IMR-90 (cell line): Measurements from ENCODE around the gene KHK. TPM values are rescaled to one million over a fixed set of nuclear protein-coding genes. Genes with fewer than 3 reads are reported as not detected.

ENCODE experiments used
- ATAC-seq: fragments of 200-7000 bp; cut with Tn5 transposase; 2 replicates; pipeline ENCODE4 v1.9.1; 2020; ENCODE audit warnings: low read depth, mild to moderate bottlenecking, moderate library complexity
- BruUV-seq: library from RNA; stranded (reverse); fragments of 400-500 nt; replicated peaks from 2 replicates; lab custom pipeline; 2021; lab: Mats Ljungman, UMichigan
- CTCF ChIA-PET: fragments of 300-600 bp; formaldehyde crosslinking; extraction: SDS; loops from one replicate; lab custom pipeline; 2021; ENCODE audit warnings: antibody characterized with exemption; lab: Yijun Ruan, JAX
- POLR2A ChIA-PET: fragments of 300-600 bp; sonication (Branson Sonifier 250); formaldehyde crosslinking; loops from one replicate; lab custom pipeline; 2022; ENCODE audit warnings: antibody characterized with exemption; ENCODE audit not compliant: unreplicated experiment; lab: Charles Lee
- DNase-seq: peaks from one replicate; pipeline ENCODE4 v3.0.0; 2013
- H2AFZ ChIP-seq: replicated peaks from 2 replicates; pipeline ENCODE3; 2013; ENCODE audit warnings: low read length, mild to moderate bottlenecking; ENCODE audit not compliant: poor library complexity
- H2AK5ac ChIP-seq: 2 replicates; pipeline ENCODE4 v1.6.1; 2013; ENCODE audit warnings: low read depth, low read length, inconsistent platforms
- H2AK9ac ChIP-seq: replicated peaks from 2 replicates; pipeline ENCODE3; 2013; ENCODE audit warnings: mild to moderate bottlenecking, low read depth, low read length, moderate library complexity; ENCODE audit not compliant: poor library complexity
- H2BK120ac ChIP-seq: 2 replicates; pipeline ENCODE4 v1.6.1; 2013; ENCODE audit warnings: low read depth, low read length, inconsistent platforms
- H2BK15ac ChIP-seq: 3 replicates; pipeline ENCODE4 v1.6.1; 2013; ENCODE audit warnings: low read depth, low read length, inconsistent platforms
- H2BK20ac ChIP-seq: 2 replicates; pipeline ENCODE4 v1.6.1; 2013; ENCODE audit warnings: low read depth, mild to moderate bottlenecking, inconsistent platforms, low read length, moderate library complexity
- H2BK5ac ChIP-seq: 2 replicates; pipeline ENCODE4 v1.6.1; 2013; ENCODE audit warnings: mild to moderate bottlenecking, low read depth, low read length, inconsistent platforms; ENCODE audit not compliant: poor library complexity, severe bottlenecking
- H3K14ac ChIP-seq: replicated peaks from 2 replicates; pipeline ENCODE4 v1.6.1; 2013; ENCODE audit warnings: low read depth, low read length, inconsistent platforms
- H3K18ac ChIP-seq: 2 replicates; pipeline ENCODE4 v1.6.1; 2013; ENCODE audit warnings: low read depth, low read length, control low read depth
- H3K23ac ChIP-seq: 2 replicates; pipeline ENCODE4 v1.6.1; 2013; ENCODE audit warnings: low read depth, low read length, inconsistent platforms
- H3K27ac ChIP-seq: 2 replicates; pipeline ENCODE4 v1.5.1; 2013; ENCODE audit warnings: mild to moderate bottlenecking, control low read depth, low read length; ENCODE audit not compliant: insufficient read depth
- H3K27me3 ChIP-seq: 2 replicates; pipeline ENCODE4 v1.6.1; 2013; ENCODE audit warnings: low read length; ENCODE audit not compliant: control insufficient read depth, insufficient read depth
- H3K36me3 ChIP-seq: 2 replicates; pipeline ENCODE4 v1.6.1; 2013; ENCODE audit warnings: low read length, mixed read lengths; ENCODE audit not compliant: control insufficient read depth, insufficient read depth
- H3K4ac ChIP-seq: 2 replicates; pipeline ENCODE4 v1.6.1; 2013; ENCODE audit warnings: low read depth, low read length, inconsistent platforms
- H3K4me1 ChIP-seq: 2 replicates; pipeline ENCODE4 v1.6.1; 2013; ENCODE audit warnings: low read length, mixed read lengths; ENCODE audit not compliant: control insufficient read depth, insufficient read depth
- H3K4me2 ChIP-seq: 2 replicates; pipeline ENCODE4 v1.6.1; 2013; ENCODE audit warnings: low read depth, mild to moderate bottlenecking, control low read depth, low read length, moderate library complexity
- H3K4me3 ChIP-seq: 2 replicates; pipeline ENCODE4 v1.5.1; 2013; ENCODE audit warnings: low read depth, mild to moderate bottlenecking, control low read depth, low read length, moderate library complexity; ENCODE audit not compliant: insufficient read depth
- H3K56ac ChIP-seq: 2 replicates; pipeline ENCODE4 v1.6.1; 2013; ENCODE audit warnings: low read length, inconsistent platforms; ENCODE audit not compliant: insufficient read depth; ENCODE audit errors: extremely low read depth
- H3K79me1 ChIP-seq, 2 experiments: 2 replicates each; pipeline ENCODE4 v1.6.1; 2013; ENCODE audit warnings: low read length in 2 of 2, inconsistent platforms in 1 of 2, low read depth in 1 of 2
- H3K9ac ChIP-seq: 2 replicates; pipeline ENCODE4 v1.6.1; 2013; ENCODE audit warnings: low read depth, low read length, control low read depth
- H3K9me1 ChIP-seq: 2 replicates; pipeline ENCODE4 v1.6.1; 2013; ENCODE audit warnings: low read length, inconsistent platforms; ENCODE audit not compliant: insufficient read depth
- H3K9me3 ChIP-seq: 2 replicates; pipeline ENCODE4 v1.6.1; 2013; ENCODE audit warnings: low read length; ENCODE audit not compliant: control insufficient read depth, insufficient read depth
- H4K20me1 ChIP-seq: 2 replicates; pipeline ENCODE4 v1.6.1; 2013; ENCODE audit warnings: low read length, inconsistent platforms; ENCODE audit not compliant: insufficient read depth
- H4K5ac ChIP-seq: 2 replicates; pipeline ENCODE4 v1.6.1; 2013; ENCODE audit warnings: mild to moderate bottlenecking, low read depth, low read length, control low read depth
- H4K8ac ChIP-seq, 2 experiments: 2 replicates each; pipeline ENCODE4 v1.6.1; 2013; ENCODE audit warnings: low read depth in 2 of 2, low read length in 2 of 2, control low read depth in 1 of 2, inconsistent platforms in 1 of 2
- H4K91ac ChIP-seq: 2 replicates; pipeline ENCODE4 v1.6.1; 2013; ENCODE audit warnings: low read depth, low read length, inconsistent platforms; ENCODE audit not compliant: insufficient read depth
- MAFK ChIP-seq: IDR thresholded peaks from 2 replicates; pipeline ENCODE4 v1.6.1; 2012; ENCODE audit warnings: low read depth, low read length, improper control_type of control experiment
- RAD21 ChIP-seq: IDR thresholded peaks from 2 replicates; pipeline ENCODE4 v1.6.1; 2012; ENCODE audit warnings: low read length, improper control_type of control experiment
- SMC3 ChIP-seq: fragments of 150-350 bp; IDR thresholded peaks from 2 replicates; pipeline ENCODE4 v1.6.1; 2016; ENCODE audit warnings: low read depth, mild to moderate bottlenecking, antibody characterized with exemption, low read length, moderate library complexity
- WGBS, 2 experiments: methylation state at CpG; one replicate each; pipeline versions ENCODE4 v1.1.5 to v1.1.7; 2013; ENCODE audit warnings: missing lambda C conversion rate in 2 of 2; ENCODE audit not compliant: insufficient read length in 1 of 2; ENCODE audit errors: extremely low coverage in 2 of 2; 5-methylcytosine and 5-hydroxymethylcytosine counted together
- dilution Hi-C: fragments of 300-500 bp; cut with HindIII; formaldehyde crosslinking; loops from one replicate; pipeline ENCODE4 v1.14.3; 2018; ENCODE audit warnings: low sequenced_read_pairs; ENCODE audit not compliant: unreplicated experiment
- in situ Hi-C: fragments of 300-500 bp; cut with MboI; formaldehyde crosslinking; loops from 3 replicates; pipeline ENCODE4 v1.14.3; 2019; ENCODE audit warnings: low sequenced_read_pairs, inconsistent platforms, mixed read lengths
- intact Hi-C: fragments of 100-400 bp; cut with micrococcal nuclease; formaldehyde crosslinking; loops from 2 replicates; pipeline ENCODE4 v1.10.0; 2022
- polyA plus RNA-seq, 3 experiments: library from polyadenylated mRNA; depleted of rRNA; stranded (reverse); fragments of >200 nt; gene quantifications; 2 replicates each; pipeline ENCODE4 v1.2.3, GENCODE V29; 2012; ENCODE audit warnings: low replicate concordance in 1 of 3
- total RNA-seq: library from RNA; depleted of rRNA; stranded (reverse); fragments of >200 nt; gene quantifications from 2 replicates; pipeline ENCODE4 v1.2.3, GENCODE V29; 2012

Gene KHK
- total and polyA plus RNA-seq, 2 of the 4 experiments (the other 2 are of a cell fraction) = 0.72 to 0.82 TPM

GRCh38 chr2:27108221-27108620 is 21.6 kb downstream of the KHK start:
- no peak overlapping the region for H4K8ac ChIP-seq
- H4K91ac ChIP-seq = no peak overlapping the region
- H2BK120ac ChIP-seq = no peak overlapping the region
- no peak overlapping the region for H2BK15ac ChIP-seq
- H2AK5ac ChIP-seq = no peak overlapping the region
- H2AFZ ChIP-seq = no peak overlapping the region
- no TSS peak for BruUV-seq
- H3K23ac ChIP-seq = no peak overlapping the region
- dilution Hi-C loops = no loop called here
- ATAC-seq (no peak), DNase-seq (no peak)
- H3K18ac ChIP-seq = no peak overlapping the region
- ChIA-PET CTCF (no interaction called here), POLR2A (interaction anchor here (0.6 kb wide), 1 partner anchor 27 kb away, joined by 3 read pairs; no protein-coding TSS in a partner anchor)
- no peak overlapping the region for H3K27ac ChIP-seq
- H3K4me2 ChIP-seq = no peak overlapping the region
- H2AK9ac ChIP-seq = no peak overlapping the region
- no peak for TF ChIP-seq MAFK
- no peak for TF ChIP-seq RAD21
- no peak for TF ChIP-seq SMC3
- H3K79me1 ChIP-seq = no peaks in the 10 kb centered on the region
- no peak overlapping the region for H3K9ac ChIP-seq
- in situ Hi-C loops = no loop called here
- no peak overlapping the region for H2BK20ac ChIP-seq
- H3K27me3 ChIP-seq = peaks cover 34% of the 10 kb centered on the region
- no peak overlapping the region for H3K14ac ChIP-seq
- H3K9me1 ChIP-seq = no peaks in the 10 kb centered on the region
- no peak overlapping the region for H2BK5ac ChIP-seq
- no peaks in the 10 kb centered on the region for H3K9me3 ChIP-seq
- intact Hi-C loops = no loop called here
- H3K4me3 ChIP-seq = no peak overlapping the region
- H3K36me3 ChIP-seq = no peaks in the 10 kb centered on the region
- no peaks in the 10 kb centered on the region for H3K4me1 ChIP-seq
- no peaks in the 10 kb centered on the region for H4K20me1 ChIP-seq
- H4K5ac ChIP-seq = no peak overlapping the region
- H3K4ac ChIP-seq = no peak overlapping the region
- no peak overlapping the region for H3K56ac ChIP-seq
- whole genome bisulfite sequencing, 2 experiments = no CpG with 5 or more reads among the region's 2 CpGs
